ENCODE measurements around the gene AARS2. TPM values are rescaled to one million over a fixed set of nuclear protein-coding genes. Genes with fewer than 3 reads are reported as not detected.

The AARS2 gene
- total and polyA plus RNA-seq, 9 of the 15 experiments (the other 6 are each of a cell fraction or from before 2014, with no cell fraction given) = 0.97 to 34.0 (median 18.3) TPM

DNA sequence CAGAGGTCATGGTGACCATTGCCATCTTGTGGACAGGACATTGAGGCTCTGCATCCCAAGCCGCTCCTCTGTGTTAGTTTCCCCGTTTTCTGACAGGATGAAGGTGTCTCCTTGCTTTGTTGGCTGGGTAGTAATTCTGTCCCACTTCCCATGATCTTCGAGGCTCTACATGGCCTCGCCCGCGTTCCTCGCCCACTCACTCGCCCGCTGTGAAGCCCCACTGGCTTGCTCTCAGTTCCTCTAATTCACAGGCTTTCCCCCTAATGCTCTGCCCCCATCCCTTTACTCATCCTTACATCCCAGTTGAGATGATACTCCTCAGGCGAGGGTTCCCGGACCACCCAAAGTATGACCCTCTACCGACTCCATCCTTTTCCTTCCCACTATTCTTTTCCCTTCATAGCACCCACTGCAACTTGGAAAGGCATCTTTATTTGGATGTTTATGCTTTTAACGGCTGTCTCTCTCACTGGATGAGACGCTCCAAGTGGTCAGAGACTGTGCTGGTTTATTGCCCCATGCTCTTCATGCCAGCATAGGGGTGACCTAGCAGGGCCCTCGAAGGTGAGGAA is 55.3 kb downstream of the AARS2 start (continued):
- TF ChIP-seq, protein P1, sequence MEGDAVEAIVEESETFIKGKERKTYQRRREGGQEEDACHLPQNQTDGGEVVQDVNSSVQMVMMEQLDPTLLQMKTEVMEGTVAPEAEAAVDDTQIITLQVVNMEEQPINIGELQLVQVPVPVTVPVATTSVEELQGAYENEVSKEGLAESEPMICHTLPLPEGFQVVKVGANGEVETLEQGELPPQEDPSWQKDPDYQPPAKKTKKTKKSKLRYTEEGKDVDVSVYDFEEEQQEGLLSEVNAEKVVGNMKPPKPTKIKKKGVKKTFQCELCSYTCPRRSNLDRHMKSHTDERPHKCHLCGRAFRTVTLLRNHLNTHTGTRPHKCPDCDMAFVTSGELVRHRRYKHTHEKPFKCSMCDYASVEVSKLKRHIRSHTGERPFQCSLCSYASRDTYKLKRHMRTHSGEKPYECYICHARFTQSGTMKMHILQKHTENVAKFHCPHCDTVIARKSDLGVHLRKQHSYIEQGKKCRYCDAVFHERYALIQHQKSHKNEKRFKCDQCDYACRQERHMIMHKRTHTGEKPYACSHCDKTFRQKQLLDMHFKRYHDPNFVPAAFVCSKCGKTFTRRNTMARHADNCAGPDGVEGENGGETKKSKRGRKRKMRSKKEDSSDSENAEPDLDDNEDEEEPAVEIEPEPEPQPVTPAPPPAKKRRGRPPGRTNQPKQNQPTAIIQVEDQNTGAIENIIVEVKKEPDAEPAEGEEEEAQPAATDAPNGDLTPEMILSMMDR (IDR thresholded peaks at IDR 0.05 in 2 of 3, conservative IDR thresholded peaks at IDR 0.05 in 1 of 3; ENCODE audit: insufficient read depth in 2 of 3, low read depth in 1 of 3, low read length in 3 of 3) = peak in 1 of 3 experiments; percentile 23; a peak in 1 of 6 replicates
- TF ChIP-seq YY1 (IDR thresholded peaks at IDR 0.05; ENCODE audit: borderline replicate concordance in 1 of 3, control insufficient read depth in 1 of 3, extremely low read depth in 1 of 3, insufficient read depth in 3 of 3, insufficient read length in 1 of 3, insufficient replicate concordance in 2 of 3, low read depth in 1 of 3, low read length in 2 of 3) (peak in 1 of 3 experiments; percentile 12), SRSF1 (IDR thresholded peaks at IDR 0.05; ENCODE audit: low read depth, low read length) (no peak), NFE2L1 (tag; IDR thresholded peaks at IDR 0.05; ENCODE audit: borderline replicate concordance, low read depth) (no peak), ZNF232 (CRISPR knock-in tag; IDR thresholded peaks at IDR 0.05) (0 out of 2 replicates have a peak, but pooled peaks have one; percentile 21), GATAD2B (IDR thresholded peaks at IDR 0.05; ENCODE audit: borderline replicate concordance) (no peak), RBBP5 (IDR thresholded peaks at IDR 0.05; ENCODE audit: borderline replicate concordance, insufficient read depth, low read length, poor library complexity, severe bottlenecking) (no peak), C11orf30 (IDR thresholded peaks at IDR 0.05; ENCODE audit: low read depth) (no peak), ETV6 (IDR thresholded peaks at IDR 0.05; ENCODE audit: borderline replicate concordance in 1 of 2, low read depth in 2 of 2, low read length in 1 of 2) (no peak), ETV6 (CRISPR knock-in tag; IDR thresholded peaks at IDR 0.05; ENCODE audit: borderline replicate concordance) (no peak), NFATC3 (IDR thresholded peaks at IDR 0.05) (0 out of 2 replicates have a peak, but pooled peaks have one; percentile 35), GABPB1 (CRISPR knock-in tag; IDR thresholded peaks at IDR 0.05) (no peak), ZNF41 (CRISPR knock-in tag; conservative IDR thresholded peaks at IDR 0.05) (no peak), BDP1 (IDR thresholded peaks at IDR 0.05; ENCODE audit: insufficient read depth, insufficient read length) (no peak)
- TF ChIP-seq, protein P2, sequence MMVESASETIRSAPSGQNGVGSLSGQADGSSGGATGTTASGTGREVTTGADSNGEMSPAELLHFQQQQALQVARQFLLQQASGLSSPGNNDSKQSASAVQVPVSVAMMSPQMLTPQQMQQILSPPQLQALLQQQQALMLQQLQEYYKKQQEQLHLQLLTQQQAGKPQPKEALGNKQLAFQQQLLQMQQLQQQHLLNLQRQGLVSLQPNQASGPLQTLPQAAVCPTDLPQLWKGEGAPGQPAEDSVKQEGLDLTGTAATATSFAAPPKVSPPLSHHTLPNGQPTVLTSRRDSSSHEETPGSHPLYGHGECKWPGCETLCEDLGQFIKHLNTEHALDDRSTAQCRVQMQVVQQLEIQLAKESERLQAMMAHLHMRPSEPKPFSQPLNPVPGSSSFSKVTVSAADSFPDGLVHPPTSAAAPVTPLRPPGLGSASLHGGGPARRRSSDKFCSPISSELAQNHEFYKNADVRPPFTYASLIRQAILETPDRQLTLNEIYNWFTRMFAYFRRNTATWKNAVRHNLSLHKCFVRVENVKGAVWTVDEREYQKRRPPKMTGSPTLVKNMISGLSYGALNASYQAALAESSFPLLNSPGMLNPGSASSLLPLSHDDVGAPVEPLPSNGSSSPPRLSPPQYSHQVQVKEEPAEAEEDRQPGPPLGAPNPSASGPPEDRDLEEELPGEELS (CRISPR knock-in tag; IDR thresholded peaks at IDR 0.05; ENCODE audit: borderline replicate concordance) = peak; percentile 30; the same call in 1 of the 2 replicates
- TF ChIP-seq, protein P3, sequence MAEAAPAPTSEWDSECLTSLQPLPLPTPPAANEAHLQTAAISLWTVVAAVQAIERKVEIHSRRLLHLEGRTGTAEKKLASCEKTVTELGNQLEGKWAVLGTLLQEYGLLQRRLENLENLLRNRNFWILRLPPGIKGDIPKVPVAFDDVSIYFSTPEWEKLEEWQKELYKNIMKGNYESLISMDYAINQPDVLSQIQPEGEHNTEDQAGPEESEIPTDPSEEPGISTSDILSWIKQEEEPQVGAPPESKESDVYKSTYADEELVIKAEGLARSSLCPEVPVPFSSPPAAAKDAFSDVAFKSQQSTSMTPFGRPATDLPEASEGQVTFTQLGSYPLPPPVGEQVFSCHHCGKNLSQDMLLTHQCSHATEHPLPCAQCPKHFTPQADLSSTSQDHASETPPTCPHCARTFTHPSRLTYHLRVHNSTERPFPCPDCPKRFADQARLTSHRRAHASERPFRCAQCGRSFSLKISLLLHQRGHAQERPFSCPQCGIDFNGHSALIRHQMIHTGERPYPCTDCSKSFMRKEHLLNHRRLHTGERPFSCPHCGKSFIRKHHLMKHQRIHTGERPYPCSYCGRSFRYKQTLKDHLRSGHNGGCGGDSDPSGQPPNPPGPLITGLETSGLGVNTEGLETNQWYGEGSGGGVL (CRISPR knock-in tag; IDR thresholded peaks at IDR 0.05) = no peak; the same call in 1 of the 2 replicates
